ENCODE measurements around the gene PPME1.
"Not testable (repeated sequence)": the region's sequence is repeated elsewhere in the genome, so short reads cannot be mapped to it uniquely, and the experiment has no call there.

Gene PPME1

GRCh38 chr11:74139151-74139918, 31.8 kb upstream of the PPME1 start:
- ChIA-PET CTCF (interaction anchor here (1.5 kb wide), 1 partner anchor 10 kb away, joined by 5 read pairs; no protein-coding TSS in a partner anchor), POLR2A (interaction anchor here (1.0 kb wide), 1 partner anchor 32 kb away, joined by 3 read pairs; the partner anchor contains the start of genes C2CD3 and PPME1)
- TF ChIP-seq ZBTB8A (tag by site-specific recombination; IDR thresholded peaks at IDR 0.05) (no peak), ZNF324 (tag by site-specific recombination; IDR thresholded peaks at IDR 0.05) (no peak), WT1 (tag by site-specific recombination; IDR thresholded peaks at IDR 0.05) (no peak), ZNF624 (tag by site-specific recombination; IDR thresholded peaks at IDR 0.05) (no peak), ZNF76 (tag by site-specific recombination; IDR thresholded peaks at IDR 0.05; ENCODE audit: borderline replicate concordance, low read depth) (no peak), ZNF146 (tag by site-specific recombination; IDR thresholded peaks at IDR 0.05) (no peak), ZNF10 (tag by site-specific recombination; IDR thresholded peaks at IDR 0.05) (no peak)
- H3K9me3 ChIP-seq (ENCODE audit: control insufficient read depth, insufficient read depth, low read depth, low read length), result no peaks in the 10 kb centered on the region
- peaks cover 12% of the 10 kb centered on the region for H3K4me1 ChIP-seq (ENCODE audit: control insufficient read depth, insufficient read depth, low read length)
- peaks cover 4 to 11% of the 10 kb centered on the region in 2 experiments; a peak in 2 of 3 replicates for H3K36me3 ChIP-seq (ENCODE audit: control insufficient read depth in 2 of 2, insufficient read depth in 1 of 2, low read length in 2 of 2)
- no peak overlapping the region for H3K4me3 ChIP-seq (ENCODE audit: low read depth, low read length)
- H3K27ac ChIP-seq (ENCODE audit: extremely low read depth, low read depth, low read length), result no peak overlapping the region

GRCh38 chr11:74139919-74140431, 31.1 kb upstream of the PPME1 start:
- Histone ChIP-seq H3K4me1 (ENCODE audit: control insufficient read depth, insufficient read depth, low read length) (peaks cover 12% of the 10 kb centered on the region), H3K36me3 (ENCODE audit: control insufficient read depth in 2 of 2, insufficient read depth in 1 of 2, low read length in 2 of 2) (peaks cover 4 to 11% of the 10 kb centered on the region in 2 experiments; a peak in 2 of 3 replicates)
- CTCF ChIA-PET, result interaction anchor here (1.5 kb wide), 1 partner anchor 9 kb away, joined by 5 read pairs; no protein-coding TSS in a partner anchor
- H3K4me3 ChIP-seq (ENCODE audit: low read depth, low read length); POLR2A ChIA-PET; H3K9me3 ChIP-seq (ENCODE audit: control insufficient read depth, insufficient read depth, low read depth, low read length); H3K27ac ChIP-seq (ENCODE audit: extremely low read depth, low read depth, low read length): not testable (repeated sequence)

GRCh38 chr11:74141241-74141695, 29.8 kb upstream of the PPME1 start:
- Histone ChIP-seq H3K36me3 (ENCODE audit: control insufficient read depth in 2 of 2, insufficient read depth in 1 of 2, low read length in 2 of 2) (peaks cover 4 to 8% of the 10 kb centered on the region in 2 experiments; a peak in 2 of 3 replicates), H3K9me3 (ENCODE audit: control insufficient read depth, insufficient read depth, low read depth, low read length) (no peaks in the 10 kb centered on the region), H3K4me1 (ENCODE audit: control insufficient read depth, insufficient read depth, low read length) (peaks cover 12% of the 10 kb centered on the region), H3K27ac (ENCODE audit: extremely low read depth, low read depth, low read length) (no peak overlapping the region), H3K4me3 (ENCODE audit: low read depth, low read length) (no peak overlapping the region)
- TF ChIP-seq ZNF174 (tag by site-specific recombination; IDR thresholded peaks at IDR 0.05), result no peak
- no peak for TF ChIP-seq ZNF677 (tag by site-specific recombination; IDR thresholded peaks at IDR 0.05)
- TF ChIP-seq ZNF548 (tag by site-specific recombination; IDR thresholded peaks at IDR 0.05), result no peak
- TF ChIP-seq KLF9 (tag by site-specific recombination; IDR thresholded peaks at IDR 0.05; ENCODE audit: low read depth), result 0 out of 2 replicates have a peak, but pooled peaks have one; percentile 26
- TF ChIP-seq ZFP37 (tag by site-specific recombination; IDR thresholded peaks at IDR 0.05), result no peak
- no peak for TF ChIP-seq ZNF426 (tag by site-specific recombination; IDR thresholded peaks at IDR 0.05)
- TF ChIP-seq SCRT2 (tag by site-specific recombination; IDR thresholded peaks at IDR 0.05), result peak; percentile 66
- no peak for TF ChIP-seq OVOL3 (tag by site-specific recombination; IDR thresholded peaks at IDR 0.05)
- TF ChIP-seq EGR2 (tag by site-specific recombination; IDR thresholded peaks at IDR 0.05; ENCODE audit: low read depth), result no peak
- POLR2A ChIA-PET, result no interaction called here
- CTCF ChIA-PET, result no interaction called here

- no peak overlapping the region for H3K27ac ChIP-seq (ENCODE audit: extremely low read depth, low read depth, low read length)
- POLR2A ChIA-PET, result interaction anchor here (0.5 kb wide), 1 partner anchor 24 kb away, joined by 5 read pairs; no protein-coding TSS in a partner anchor
- H3K36me3 ChIP-seq (ENCODE audit: control insufficient read depth in 2 of 2, insufficient read depth in 1 of 2, low read length in 2 of 2), result peaks cover 4 to 5% of the 10 kb centered on the region in 2 experiments; a peak in 1 of 3 replicates
- no peak for TF ChIP-seq ZBTB7A (tag by site-specific recombination; IDR thresholded peaks at IDR 0.05; ENCODE audit: low read depth)
- no peak for TF ChIP-seq PBX3 (CRISPR knock-in tag; IDR thresholded peaks at IDR 0.05)
- TF ChIP-seq OVOL3 (tag by site-specific recombination; IDR thresholded peaks at IDR 0.05), result no peak
- TF ChIP-seq PRDM2 (tag by site-specific recombination; IDR thresholded peaks at IDR 0.05; ENCODE audit: borderline replicate concordance), result no peak
- peaks cover 10% of the 10 kb centered on the region for H3K4me1 ChIP-seq (ENCODE audit: control insufficient read depth, insufficient read depth, low read length)
- no peaks in the 10 kb centered on the region for H3K9me3 ChIP-seq (ENCODE audit: control insufficient read depth, insufficient read depth, low read depth, low read length)
- CTCF ChIA-PET, result no interaction called here
- H3K4me3 ChIP-seq (ENCODE audit: low read depth, low read length), result no peak overlapping the region
Observed at GRCh38 chr11:74141908-74142307, 29.2 kb upstream of the PPME1 start.
